Activated CD4-positive, alpha-beta T cell treated with anti-CD3 and anti-CD28 coated beads, Interleukin-2, amount 50 U/mL, for 48 hours (primary cell): ENCODE measurements around the gene XRCC5.

Experiments
- DNase-seq, 2 experiments: peaks; one replicate each; pipeline ENCODE4 v3.0.0-alpha.2; 2020

XRCC5 gene

DNA sequence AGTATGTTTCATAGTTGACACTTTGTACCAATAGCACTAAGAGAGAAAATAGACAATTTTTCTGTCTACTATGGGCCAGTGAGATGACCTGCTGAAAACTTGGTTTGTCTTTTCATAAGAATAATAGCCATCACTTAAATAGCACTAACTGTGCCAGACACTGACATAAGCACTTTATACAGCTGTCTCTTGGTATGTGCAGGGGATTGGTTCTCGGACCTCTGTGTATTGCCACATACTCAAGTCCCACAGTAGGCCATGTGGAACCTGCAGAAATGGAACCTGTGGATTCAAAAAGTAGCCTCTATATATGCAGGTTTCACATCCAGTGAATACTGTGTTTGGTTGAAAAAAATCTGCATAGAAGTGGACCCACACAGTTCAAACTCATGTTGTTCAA, 126.7 kb downstream of the XRCC5 start:
- no peak for DNase-seq

DNA sequence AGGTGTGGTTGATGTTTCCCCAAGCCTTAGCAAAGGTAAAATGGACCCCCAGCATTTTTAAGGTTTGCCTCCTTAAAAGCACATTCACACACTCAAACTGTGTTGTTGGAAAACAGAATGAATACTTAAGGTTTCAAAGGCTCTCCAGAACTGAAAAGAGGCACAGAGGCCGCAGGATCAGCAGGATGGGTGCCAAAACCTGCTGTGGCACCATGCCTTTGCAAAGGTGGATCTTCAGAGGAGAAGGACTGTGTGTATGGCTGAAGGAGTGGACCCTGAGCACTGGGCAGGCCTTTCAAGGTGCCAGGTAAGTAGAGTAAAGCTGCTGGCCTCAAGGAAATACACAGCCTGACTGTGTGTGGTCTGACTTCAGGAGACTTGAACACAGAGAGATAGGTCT, 127.3 kb downstream of the XRCC5 start:
- no peak for DNase-seq

- no peak for DNase-seq
These were observed 133.2 kb downstream of the XRCC5 start for GRCh38 chr2:216242365-216242764.

DNA sequence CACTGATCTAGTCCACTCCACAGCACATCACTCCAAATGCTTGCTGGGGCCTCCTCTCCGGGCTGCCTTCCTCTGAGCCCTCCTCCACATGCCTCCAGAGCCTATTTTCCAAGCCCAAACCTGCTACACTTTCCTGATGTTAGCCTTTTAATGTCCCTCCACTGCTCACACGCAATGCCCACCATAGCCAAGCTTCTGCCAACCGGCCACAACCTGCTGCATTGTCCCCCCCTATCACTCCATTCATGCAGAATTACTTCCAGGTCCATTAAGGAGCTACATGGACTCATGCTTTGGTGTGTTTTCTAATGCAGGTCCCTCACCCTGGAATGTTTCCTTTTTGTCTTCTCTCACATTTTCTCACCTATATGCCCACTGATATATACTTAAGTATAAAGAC, 133.9 kb downstream of the XRCC5 start:
- no peak for DNase-seq

- DNase-seq = no peak
These were observed 136.3 kb downstream of the XRCC5 start for GRCh38 chr2:216245391-216245975.

DNA sequence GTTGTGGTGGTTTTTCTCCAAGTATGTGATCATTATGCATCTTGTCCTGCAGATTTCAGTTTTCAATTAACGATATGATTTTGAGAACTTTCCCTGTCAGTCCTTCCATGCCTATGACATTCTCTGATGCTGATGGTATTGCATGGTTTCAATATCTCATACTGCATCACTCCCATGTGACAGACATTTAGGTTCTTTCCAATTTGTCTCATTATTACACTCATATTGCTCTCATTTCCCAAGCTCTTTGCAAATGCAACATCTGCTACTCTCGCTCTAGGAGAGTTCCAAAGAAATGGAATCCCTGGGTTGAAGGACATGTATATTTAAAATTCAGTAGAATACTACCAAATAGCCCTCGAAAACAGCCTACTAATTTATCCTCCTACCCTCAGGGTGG, 137.6 kb downstream of the XRCC5 start:
- DNase-seq = no peak
